ENCODE data around the gene PFKM.

DNA sequence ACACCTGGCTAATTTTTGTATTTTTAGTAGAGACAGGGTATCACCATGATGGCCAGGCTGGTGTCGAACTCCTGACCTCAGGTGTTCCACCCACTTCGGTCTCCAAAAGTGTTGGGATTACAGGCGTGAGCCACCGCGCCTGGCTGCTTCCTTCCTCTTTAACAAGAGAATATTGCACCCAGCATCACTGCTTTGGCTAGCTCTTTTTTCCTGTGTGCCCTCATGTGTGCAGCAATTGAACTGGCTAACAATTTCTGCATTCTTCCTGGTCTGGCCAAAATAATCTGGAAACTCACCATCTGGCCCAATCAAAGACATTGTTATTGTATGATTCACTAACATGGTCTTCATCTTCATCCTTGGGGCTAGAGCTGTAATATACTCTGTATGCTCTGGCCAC, 40.9 kb downstream of the PFKM start:
- TF ChIP-seq, protein P1, sequence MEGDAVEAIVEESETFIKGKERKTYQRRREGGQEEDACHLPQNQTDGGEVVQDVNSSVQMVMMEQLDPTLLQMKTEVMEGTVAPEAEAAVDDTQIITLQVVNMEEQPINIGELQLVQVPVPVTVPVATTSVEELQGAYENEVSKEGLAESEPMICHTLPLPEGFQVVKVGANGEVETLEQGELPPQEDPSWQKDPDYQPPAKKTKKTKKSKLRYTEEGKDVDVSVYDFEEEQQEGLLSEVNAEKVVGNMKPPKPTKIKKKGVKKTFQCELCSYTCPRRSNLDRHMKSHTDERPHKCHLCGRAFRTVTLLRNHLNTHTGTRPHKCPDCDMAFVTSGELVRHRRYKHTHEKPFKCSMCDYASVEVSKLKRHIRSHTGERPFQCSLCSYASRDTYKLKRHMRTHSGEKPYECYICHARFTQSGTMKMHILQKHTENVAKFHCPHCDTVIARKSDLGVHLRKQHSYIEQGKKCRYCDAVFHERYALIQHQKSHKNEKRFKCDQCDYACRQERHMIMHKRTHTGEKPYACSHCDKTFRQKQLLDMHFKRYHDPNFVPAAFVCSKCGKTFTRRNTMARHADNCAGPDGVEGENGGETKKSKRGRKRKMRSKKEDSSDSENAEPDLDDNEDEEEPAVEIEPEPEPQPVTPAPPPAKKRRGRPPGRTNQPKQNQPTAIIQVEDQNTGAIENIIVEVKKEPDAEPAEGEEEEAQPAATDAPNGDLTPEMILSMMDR (IDR thresholded peaks at IDR 0.05; ENCODE audit: insufficient read depth, low read length) = no peak
- no peak for TF ChIP-seq POLR2AphosphoS5 (IDR thresholded peaks at IDR 0.05; ENCODE audit: low read depth)
- TF ChIP-seq GABPA (IDR thresholded peaks at IDR 0.05; ENCODE audit: low read depth) = no peak
- TF ChIP-seq, protein P2, sequence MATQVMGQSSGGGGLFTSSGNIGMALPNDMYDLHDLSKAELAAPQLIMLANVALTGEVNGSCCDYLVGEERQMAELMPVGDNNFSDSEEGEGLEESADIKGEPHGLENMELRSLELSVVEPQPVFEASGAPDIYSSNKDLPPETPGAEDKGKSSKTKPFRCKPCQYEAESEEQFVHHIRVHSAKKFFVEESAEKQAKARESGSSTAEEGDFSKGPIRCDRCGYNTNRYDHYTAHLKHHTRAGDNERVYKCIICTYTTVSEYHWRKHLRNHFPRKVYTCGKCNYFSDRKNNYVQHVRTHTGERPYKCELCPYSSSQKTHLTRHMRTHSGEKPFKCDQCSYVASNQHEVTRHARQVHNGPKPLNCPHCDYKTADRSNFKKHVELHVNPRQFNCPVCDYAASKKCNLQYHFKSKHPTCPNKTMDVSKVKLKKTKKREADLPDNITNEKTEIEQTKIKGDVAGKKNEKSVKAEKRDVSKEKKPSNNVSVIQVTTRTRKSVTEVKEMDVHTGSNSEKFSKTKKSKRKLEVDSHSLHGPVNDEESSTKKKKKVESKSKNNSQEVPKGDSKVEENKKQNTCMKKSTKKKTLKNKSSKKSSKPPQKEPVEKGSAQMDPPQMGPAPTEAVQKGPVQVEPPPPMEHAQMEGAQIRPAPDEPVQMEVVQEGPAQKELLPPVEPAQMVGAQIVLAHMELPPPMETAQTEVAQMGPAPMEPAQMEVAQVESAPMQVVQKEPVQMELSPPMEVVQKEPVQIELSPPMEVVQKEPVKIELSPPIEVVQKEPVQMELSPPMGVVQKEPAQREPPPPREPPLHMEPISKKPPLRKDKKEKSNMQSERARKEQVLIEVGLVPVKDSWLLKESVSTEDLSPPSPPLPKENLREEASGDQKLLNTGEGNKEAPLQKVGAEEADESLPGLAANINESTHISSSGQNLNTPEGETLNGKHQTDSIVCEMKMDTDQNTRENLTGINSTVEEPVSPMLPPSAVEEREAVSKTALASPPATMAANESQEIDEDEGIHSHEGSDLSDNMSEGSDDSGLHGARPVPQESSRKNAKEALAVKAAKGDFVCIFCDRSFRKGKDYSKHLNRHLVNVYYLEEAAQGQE (IDR thresholded peaks at IDR 0.05; ENCODE audit: insufficient replicate concordance, low read depth) = no peak
- TF ChIP-seq SPI1 (IDR thresholded peaks at IDR 0.05; ENCODE audit: borderline replicate concordance, low read depth) = no peak
